Right atrium auricular region (tissue), 2 donors: ENCODE data around the gene ZNF681. TPM values are rescaled to one million over a fixed set of nuclear protein-coding genes. Genes with fewer than 3 reads are reported as not detected.
"Not testable (repeated sequence)": the region's sequence is repeated elsewhere in the genome, so short reads cannot be mapped to it uniquely, and the experiment has no call there.

Source experiments
- DNase-seq: peaks from one replicate; pipeline ENCODE4 v3.0.0-alpha.2; 2019; ENCODE audit warnings: low spot score
- H3K27ac ChIP-seq, 2 donors: fragments of 200-600 bp; sonication (generic); 1 replicate in 1 of 2; 2 replicates in 1 of 2; pipeline ENCODE4 v1.5.1; 2016 to 2019
- H3K27me3 ChIP-seq, 2 donors: fragments of 200-600 bp; sonication (generic); one replicate each; pipeline versions ENCODE4 v1.5.1 to v1.6.0; 2017 to 2019
- H3K36me3 ChIP-seq: fragments of 200-600 bp; sonication (generic); one replicate; pipeline ENCODE4 v1.5.1; 2016
- H3K4me1 ChIP-seq, 2 donors: fragments of 200-600 bp; sonication (generic); one replicate each; pipeline versions ENCODE4 v1.5.1 to v1.6.0; 2017 to 2019
- H3K4me3 ChIP-seq, 2 donors: fragments of 200-600 bp; sonication (generic); 1 replicate in 1 of 2; 2 replicates in 1 of 2; pipeline ENCODE4 v1.5.1; 2017 to 2019; ENCODE audit warnings: mild to moderate bottlenecking in 1 of 2, moderate library complexity in 1 of 2
- H3K9me3 ChIP-seq, 2 donors: fragments of 200-600 bp; sonication (generic); one replicate each; pipeline ENCODE4 v1.5.1; 2019
- total RNA-seq, 2 donors: library from RNA; depleted of rRNA; stranded (reverse); fragments of >200 nt; gene quantifications; one replicate each; pipeline ENCODE4 v1.1.0, GENCODE V29; 2016
- TF ChIP-seq, protein P1 (sequence below), 2 donors: fragments of 200-600 bp; sonication (generic); IDR thresholded peaks; one replicate each; pipeline ENCODE4 v1.5.1; 2019; ENCODE audit warnings: antibody characterized with exemption in 2 of 2

ZNF681 gene
- total RNA-seq, 2 donors from 2014 or later: 0.59 to 0.67 TPM

GRCh38 chr19:23779645-23780044 is 21.0 kb upstream of the ZNF681 start:
- DNase-seq: peak; percentile 5

GRCh38 chr19:23778566-23778965 is 19.9 kb upstream of the ZNF681 start:
- H3K27ac ChIP-seq: no peak overlapping the region
- H3K27me3 ChIP-seq: no peaks in the 10 kb centered on the region
- no peak overlapping the region for H3K4me3 ChIP-seq
- TF ChIP-seq, protein P1, sequence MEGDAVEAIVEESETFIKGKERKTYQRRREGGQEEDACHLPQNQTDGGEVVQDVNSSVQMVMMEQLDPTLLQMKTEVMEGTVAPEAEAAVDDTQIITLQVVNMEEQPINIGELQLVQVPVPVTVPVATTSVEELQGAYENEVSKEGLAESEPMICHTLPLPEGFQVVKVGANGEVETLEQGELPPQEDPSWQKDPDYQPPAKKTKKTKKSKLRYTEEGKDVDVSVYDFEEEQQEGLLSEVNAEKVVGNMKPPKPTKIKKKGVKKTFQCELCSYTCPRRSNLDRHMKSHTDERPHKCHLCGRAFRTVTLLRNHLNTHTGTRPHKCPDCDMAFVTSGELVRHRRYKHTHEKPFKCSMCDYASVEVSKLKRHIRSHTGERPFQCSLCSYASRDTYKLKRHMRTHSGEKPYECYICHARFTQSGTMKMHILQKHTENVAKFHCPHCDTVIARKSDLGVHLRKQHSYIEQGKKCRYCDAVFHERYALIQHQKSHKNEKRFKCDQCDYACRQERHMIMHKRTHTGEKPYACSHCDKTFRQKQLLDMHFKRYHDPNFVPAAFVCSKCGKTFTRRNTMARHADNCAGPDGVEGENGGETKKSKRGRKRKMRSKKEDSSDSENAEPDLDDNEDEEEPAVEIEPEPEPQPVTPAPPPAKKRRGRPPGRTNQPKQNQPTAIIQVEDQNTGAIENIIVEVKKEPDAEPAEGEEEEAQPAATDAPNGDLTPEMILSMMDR (IDR thresholded peaks at IDR 0.05): no peak
- DNase-seq: peak; percentile 11
- no peaks in the 10 kb centered on the region for H3K36me3 ChIP-seq
- no peaks in the 10 kb centered on the region for H3K4me1 ChIP-seq
- H3K9me3 ChIP-seq: no peaks in the 10 kb centered on the region

More at GRCh38 chr19:23779645-23780044, 21.0 kb upstream of the ZNF681 start:
- no peaks in the 10 kb centered on the region for H3K9me3 ChIP-seq
- no peaks in the 10 kb centered on the region for H3K27me3 ChIP-seq
- TF ChIP-seq, protein P1 (IDR thresholded peaks at IDR 0.05): no peak
- no peaks in the 10 kb centered on the region for H3K36me3 ChIP-seq
- no peak overlapping the region for H3K27ac ChIP-seq
- H3K4me1 ChIP-seq: no peaks in the 10 kb centered on the region
- no peak overlapping the region for H3K4me3 ChIP-seq

GRCh38 chr19:23778036-23778435 is 19.3 kb upstream of the ZNF681 start:
- H3K4me1 ChIP-seq, H3K9me3 ChIP-seq, H3K27me3 ChIP-seq, H3K27ac ChIP-seq, H3K4me3 ChIP-seq, H3K36me3 ChIP-seq: not testable (repeated sequence)
- DNase-seq: peak; percentile 2

DNA sequence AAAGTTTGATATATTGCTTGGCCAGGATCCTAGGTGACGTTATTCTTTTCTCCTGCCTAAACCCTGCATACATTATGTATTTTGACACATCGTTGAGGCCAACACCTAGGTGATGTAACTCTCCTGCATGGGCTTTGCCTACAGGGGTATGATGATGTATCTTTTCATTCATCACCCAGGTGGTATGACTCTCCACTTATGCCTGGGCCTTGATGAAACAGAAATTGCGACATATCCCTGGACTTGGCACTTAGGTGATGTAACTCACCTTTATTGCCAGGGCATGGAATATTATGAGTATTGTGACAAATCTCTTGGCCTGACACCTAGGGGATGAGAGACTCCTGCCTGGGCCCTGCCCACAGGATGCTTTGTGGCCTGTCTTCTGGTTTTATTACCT is 18.5 kb upstream of the ZNF681 start:
- Histone ChIP-seq H3K27me3 (no peaks in the 10 kb centered on the region), H3K36me3 (no peaks in the 10 kb centered on the region), H3K4me3 (no peak overlapping the region), H3K4me1 (no peaks in the 10 kb centered on the region), H3K9me3 (no peaks in the 10 kb centered on the region), H3K27ac (no peak overlapping the region)
- TF ChIP-seq, protein P1 (IDR thresholded peaks at IDR 0.05): no peak
- DNase-seq: peak; percentile 18

DNA sequence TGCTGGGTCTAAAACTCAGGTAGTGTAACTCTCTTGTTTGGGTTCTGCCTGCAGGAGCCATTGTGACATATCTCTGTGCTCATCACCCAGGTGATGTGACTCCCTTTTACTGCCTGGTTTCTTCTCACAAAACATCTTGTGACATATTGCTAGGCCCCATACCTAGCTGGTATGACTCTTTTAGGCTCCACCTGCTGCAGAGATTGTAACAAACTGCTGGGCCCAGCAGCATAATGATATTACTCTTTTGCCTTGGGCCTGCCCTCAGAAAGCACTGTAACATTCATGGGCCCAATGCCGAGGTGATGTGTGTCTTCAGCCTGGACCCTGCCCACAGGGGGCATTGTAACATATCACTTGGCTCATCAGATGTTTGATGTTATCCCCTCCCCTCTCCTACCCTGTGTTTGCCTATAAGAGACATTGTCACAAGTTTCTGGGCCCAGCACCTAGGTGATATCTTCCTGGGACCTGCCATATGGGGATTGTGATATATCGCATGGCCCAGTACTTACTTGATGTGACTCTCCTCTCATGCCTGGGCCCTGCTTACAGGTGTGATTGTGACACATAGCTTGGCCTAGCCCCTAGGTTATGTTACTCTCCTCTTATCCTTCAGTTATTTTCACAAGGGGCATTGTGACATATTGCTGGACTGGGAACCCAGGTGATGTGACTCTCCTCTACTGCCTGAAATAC is 18.0 kb upstream of the ZNF681 start:
- Histone ChIP-seq H3K4me1 (no peaks in the 10 kb centered on the region), H3K4me3 (no peak overlapping the region), H3K36me3 (no peaks in the 10 kb centered on the region), H3K27ac (no peak overlapping the region), H3K9me3 (no peaks in the 10 kb centered on the region), H3K27me3 (no peaks in the 10 kb centered on the region)
- TF ChIP-seq, protein P1 (IDR thresholded peaks at IDR 0.05): no peak
- peak; percentile 30 for DNase-seq

- H3K27me3 ChIP-seq: no peaks in the 10 kb centered on the region
- no peaks in the 10 kb centered on the region for H3K36me3 ChIP-seq
- no peak overlapping the region for H3K4me3 ChIP-seq
- no peak overlapping the region for H3K27ac ChIP-seq
- H3K9me3 ChIP-seq: no peaks in the 10 kb centered on the region
- TF ChIP-seq, protein P1 (IDR thresholded peaks at IDR 0.05): no peak
- H3K4me1 ChIP-seq: no peaks in the 10 kb centered on the region
- DNase-seq: peak; percentile 23
These were observed 15.9 kb upstream of the ZNF681 start for GRCh38 chr19:23774524-23774971.
